Astrocyte (in vitro differentiated cells and primary cell): ENCODE data around the gene PTPRM.

Source experiments
- CTCF ChIP-seq: IDR thresholded peaks from 2 replicates; pipeline ENCODE4 v1.5.1; 2011; ENCODE audit warnings: low read depth, mild to moderate bottlenecking, inconsistent platforms, low read length, moderate library complexity; ENCODE audit not compliant: insufficient read depth
- EZH2 ChIP-seq: IDR thresholded peaks from 2 replicates; pipeline ENCODE4 v1.6.1; 2012; ENCODE audit warnings: mild to moderate bottlenecking, low read length, inconsistent platforms; ENCODE audit not compliant: insufficient read depth

DNA sequence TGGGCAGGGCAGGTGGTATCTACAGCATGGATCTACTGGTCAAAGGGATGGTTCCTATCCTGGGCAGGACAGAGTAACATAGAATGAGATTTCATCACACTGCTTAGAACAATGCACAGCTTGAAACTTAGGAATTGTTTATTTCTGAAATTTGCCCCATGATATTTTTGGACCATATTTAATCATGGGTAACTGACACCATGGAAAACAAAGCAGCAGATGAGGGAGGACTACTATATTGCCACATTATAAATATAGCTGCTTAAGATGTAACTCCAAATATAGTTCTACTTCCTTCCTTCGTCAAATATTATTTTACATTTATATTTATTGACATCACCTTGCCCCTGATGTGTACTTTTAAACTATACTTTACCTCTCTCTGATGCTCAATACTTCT lies 254.7 kb downstream of the PTPRM start:
- TF ChIP-seq CTCF (no peak), EZH2 (no peak)
